Chondrocyte (in vitro differentiated cells): ENCODE data around the gene NQO2. TPM values are rescaled to one million over a fixed set of nuclear protein-coding genes. Genes with fewer than 3 reads are reported as not detected.
A peak's percentile ranks its signal among the peaks of the same experiment; 100 is the strongest.
"Not testable (repeated sequence)": the region's sequence is repeated elsewhere in the genome, so short reads cannot be mapped to it uniquely, and the experiment has no call there.

Source experiments
- DNase-seq: peaks from one replicate; pipeline ENCODE4 v3.0.0; 2021; ENCODE audit warnings: mixed read lengths, low spot score
- H3K27ac Mint-ChIP-seq: one replicate; pipeline ENCODE4 v1.8.0; 2021; ENCODE audit warnings: mild to moderate bottlenecking, moderate library complexity, mixed read lengths; ENCODE audit not compliant: unreplicated experiment
- H3K27me3 Mint-ChIP-seq: 2 replicates; pipeline ENCODE4 v1.8.0; 2021; ENCODE audit warnings: low read depth, mixed read lengths
- H3K36me3 Mint-ChIP-seq: 2 replicates; pipeline ENCODE4 v1.8.0; 2021; ENCODE audit warnings: low read depth, mixed read lengths
- H3K4me1 Mint-ChIP-seq: 2 replicates; pipeline ENCODE4 v1.8.0; 2021; ENCODE audit warnings: low read depth, mild to moderate bottlenecking, mixed read lengths
- H3K4me3 Mint-ChIP-seq: one replicate; pipeline ENCODE4 v1.8.0; 2021; ENCODE audit warnings: mild to moderate bottlenecking, moderate library complexity, mixed read lengths; ENCODE audit not compliant: unreplicated experiment
- H3K9me3 Mint-ChIP-seq: 2 replicates; pipeline ENCODE4 v1.8.0; 2021; ENCODE audit warnings: low read depth, mixed read lengths
- CTCF ChIP-seq: fragments of 200-600 bp; sonication (generic); IDR thresholded peaks from 2 replicates; pipeline ENCODE4 v1.5.0; 2021; ENCODE audit warnings: antibody characterized with exemption, mild to moderate bottlenecking, moderate library complexity
- total RNA-seq: library from RNA; stranded (reverse); gene quantifications from 3 replicates; pipeline ENCODE4 v1.2.1, GENCODE V29; 2021

NQO2 gene
- total RNA-seq, 1 donor from 2014 or later, result 35.1 TPM

- Mint-ChIP-seq H3K9me3 (no peaks in the 10 kb centered on the region), H3K27me3 (no peaks in the 10 kb centered on the region), H3K36me3 (no peaks in the 10 kb centered on the region), H3K27ac (peak overlapping the region; percentile 95), H3K4me3 (peak overlapping the region; percentile 87), H3K4me1 (peaks cover 29% of the 10 kb centered on the region)
- DNase-seq, result no peak
- TF ChIP-seq CTCF, result no peak
Measured at GRCh38 chr6:2970034-2970685, 29.5 kb upstream of the NQO2 start.

- Mint-ChIP-seq H3K36me3 (no peaks in the 10 kb centered on the region), H3K9me3 (no peaks in the 10 kb centered on the region), H3K4me1 (peaks cover 29% of the 10 kb centered on the region), H3K27me3 (no peaks in the 10 kb centered on the region), H3K27ac (peak overlapping the region; percentile 95), H3K4me3 (peak overlapping the region; percentile 87)
- TF ChIP-seq CTCF, result no peak
- DNase-seq, result no peak
Measured at GRCh38 chr6:2970753-2971419, 28.8 kb upstream of the NQO2 start.

GRCh38 chr6:2971420-2972218 is 28.1 kb upstream of the NQO2 start, which contains the start of gene SERPINB6:
SERPINB6 (minus strand) TSS chr6:2971567; CDS start chr6:2959332, 12,235 bp downstream.
- peak; percentile 29 for TF ChIP-seq CTCF
- Mint-ChIP-seq H3K36me3 (no peaks in the 10 kb centered on the region), H3K27me3 (no peaks in the 10 kb centered on the region), H3K9me3 (no peaks in the 10 kb centered on the region), H3K4me1 (peaks cover 32% of the 10 kb centered on the region), H3K27ac (peak within 1 kb of the TSS; percentile 97), H3K4me3 (peak within 1 kb of the TSS; percentile 87)
- DNase-seq, result no peak

GRCh38 chr6:2972219-2972487 is 27.5 kb upstream of the NQO2 start:
- peak overlapping the region; percentile 85 for H3K4me3 Mint-ChIP-seq
- not testable (repeated sequence) for H3K36me3 Mint-ChIP-seq, DNase-seq, H3K9me3 Mint-ChIP-seq, H3K27me3 Mint-ChIP-seq
- H3K4me1 Mint-ChIP-seq, result peaks cover 35% of the 10 kb centered on the region
- H3K27ac Mint-ChIP-seq, result peak overlapping the region; percentile 97

GRCh38 chr6:2972685-2973084 is 27.0 kb upstream of the NQO2 start:
- Mint-ChIP-seq H3K27ac (peak overlapping the region; percentile 97), H3K4me1 (peaks cover 39% of the 10 kb centered on the region), H3K4me3 (peak overlapping the region; percentile 85)
- DNase-seq, H3K27me3 Mint-ChIP-seq, H3K36me3 Mint-ChIP-seq, H3K9me3 Mint-ChIP-seq: not testable (repeated sequence)

GRCh38 chr6:2973180-2973579 is 26.5 kb upstream of the NQO2 start:
- H3K9me3 Mint-ChIP-seq, H3K4me3 Mint-ChIP-seq, H3K27me3 Mint-ChIP-seq, H3K36me3 Mint-ChIP-seq, DNase-seq, H3K27ac Mint-ChIP-seq: not testable (repeated sequence)
- H3K4me1 Mint-ChIP-seq, result peaks cover 40% of the 10 kb centered on the region
